IPS-20b (cell line): Measurements from ENCODE around the gene ZBTB20.

ENCODE experiments used
- H3K27ac ChIP-seq: one replicate; pipeline ENCODE4 v1.5.1; 2013; ENCODE audit warnings: low read length
- H3K27me3 ChIP-seq: 2 replicates; pipeline ENCODE4 v1.6.1; 2013; ENCODE audit warnings: mild to moderate bottlenecking, low read length, inconsistent platforms; ENCODE audit not compliant: insufficient read depth
- H3K36me3 ChIP-seq: 2 replicates; pipeline ENCODE4 v1.6.1; 2013; ENCODE audit warnings: low read depth, mild to moderate bottlenecking, inconsistent platforms, low read length, moderate library complexity; ENCODE audit not compliant: insufficient read depth
- H3K4me1 ChIP-seq: 2 replicates; pipeline ENCODE4 v1.6.1; 2013; ENCODE audit warnings: mild to moderate bottlenecking, control low read depth, inconsistent platforms, low read length, moderate library complexity; ENCODE audit not compliant: insufficient read depth
- H3K4me3 ChIP-seq: 2 replicates; pipeline ENCODE4 v1.5.1; 2013; ENCODE audit warnings: mild to moderate bottlenecking, low read length, inconsistent platforms
- H3K9ac ChIP-seq: 2 replicates; pipeline ENCODE4 v1.6.1; 2013; ENCODE audit warnings: low read depth, mild to moderate bottlenecking, inconsistent platforms, low read length, moderate library complexity
- H3K9me3 ChIP-seq: 2 replicates; pipeline ENCODE4 v1.6.1; 2013; ENCODE audit warnings: mild to moderate bottlenecking, low read depth, low read length, inconsistent platforms; ENCODE audit not compliant: insufficient read depth

The ZBTB20 gene

DNA sequence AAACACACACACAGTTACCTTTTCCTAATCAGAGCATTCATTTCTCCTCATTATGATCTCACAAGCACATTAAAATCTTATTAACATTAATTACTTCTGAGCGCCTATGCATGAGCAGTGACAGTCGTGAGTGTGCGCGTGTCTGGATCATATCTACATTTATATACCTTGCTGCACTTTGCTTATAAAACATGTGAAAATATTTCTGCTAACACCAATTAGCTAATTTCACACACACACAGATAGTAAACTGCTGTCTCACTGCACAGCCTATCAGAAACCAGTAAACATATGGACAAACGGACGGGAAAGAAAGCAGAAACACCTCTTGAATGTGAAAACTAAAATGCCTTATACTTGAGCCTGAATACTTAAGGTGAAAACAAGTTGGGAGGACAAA lies 64.8 kb downstream of the ZBTB20 start:
- no peaks in the 10 kb centered on the region for H3K27me3 ChIP-seq
- H3K27ac ChIP-seq: no peak overlapping the region
- no peaks in the 10 kb centered on the region for H3K36me3 ChIP-seq
- no peak overlapping the region for H3K4me3 ChIP-seq
- H3K4me1 ChIP-seq: no peaks in the 10 kb centered on the region
- no peak overlapping the region for H3K9ac ChIP-seq
- H3K9me3 ChIP-seq: no peaks in the 10 kb centered on the region

- Histone ChIP-seq H3K4me3 (no peak overlapping the region), H3K27ac (no peak overlapping the region), H3K36me3 (no peaks in the 10 kb centered on the region), H3K4me1 (no peaks in the 10 kb centered on the region), H3K9ac (no peak overlapping the region), H3K27me3 (no peaks in the 10 kb centered on the region), H3K9me3 (no peaks in the 10 kb centered on the region)
These were observed 65.6 kb downstream of the ZBTB20 start for GRCh38 chr3:115081444-115081843.

DNA sequence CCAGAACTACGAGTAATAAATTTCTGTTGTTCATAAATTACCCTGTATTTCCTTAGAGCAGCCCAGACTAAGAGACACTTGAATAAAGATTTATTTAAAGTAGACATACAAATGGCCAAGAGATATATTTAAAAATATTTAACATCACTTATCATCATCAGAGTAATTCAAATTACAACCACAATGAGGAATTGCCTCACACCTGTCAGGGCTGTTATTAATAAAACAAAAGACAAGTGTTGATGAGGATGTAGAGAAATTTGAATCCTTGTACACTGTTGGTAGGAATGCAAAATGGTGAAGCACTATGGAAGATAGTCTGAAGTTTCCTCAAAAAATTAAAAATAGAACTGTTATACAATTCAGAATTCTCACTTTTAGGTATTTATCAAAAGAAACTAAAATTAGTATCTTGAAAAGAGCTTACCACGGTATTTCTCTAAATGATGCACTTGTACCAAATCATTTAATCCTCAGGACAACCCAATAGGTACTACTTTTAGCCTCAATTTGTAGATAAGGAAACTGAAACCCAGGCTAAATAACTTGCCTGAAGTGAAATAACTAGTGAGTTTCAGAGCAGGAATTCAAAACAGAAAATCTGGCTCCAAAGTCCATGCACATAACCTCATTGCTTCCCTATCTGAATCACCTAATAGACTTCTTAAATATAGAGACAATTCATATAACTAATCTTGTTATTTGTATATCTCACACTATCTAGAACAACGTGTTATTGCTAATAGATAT lies 69.4 kb downstream of the ZBTB20 start:
- Histone ChIP-seq H3K4me3 (no peak overlapping the region), H3K9me3 (no peaks in the 10 kb centered on the region), H3K27ac (no peak overlapping the region), H3K27me3 (no peaks in the 10 kb centered on the region), H3K36me3 (no peaks in the 10 kb centered on the region), H3K4me1 (no peaks in the 10 kb centered on the region), H3K9ac (no peak overlapping the region)

DNA sequence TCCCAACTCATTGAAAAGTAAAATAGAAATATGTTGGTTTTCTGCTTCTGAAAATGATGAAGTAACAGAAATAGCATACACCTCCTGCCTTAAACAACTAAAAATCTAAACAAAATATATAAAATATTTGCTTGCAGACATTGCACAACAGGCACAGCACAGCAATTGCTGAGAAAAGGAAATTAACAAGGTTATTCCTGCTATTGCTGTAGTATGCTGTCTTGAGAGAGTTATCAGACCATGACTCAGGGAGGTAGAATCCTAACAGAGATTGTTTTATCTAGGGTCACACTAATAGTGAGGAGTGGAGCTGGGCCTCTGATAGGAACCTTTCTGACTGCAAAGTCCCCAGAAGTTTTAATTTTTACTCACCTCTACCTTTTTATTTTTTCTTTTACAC lies 72.6 kb downstream of the ZBTB20 start:
- no peak overlapping the region for H3K27ac ChIP-seq
- H3K9ac ChIP-seq: no peak overlapping the region
- no peak overlapping the region for H3K4me3 ChIP-seq
- no peaks in the 10 kb centered on the region for H3K36me3 ChIP-seq
- H3K27me3 ChIP-seq: no peaks in the 10 kb centered on the region
- no peaks in the 10 kb centered on the region for H3K9me3 ChIP-seq
- no peaks in the 10 kb centered on the region for H3K4me1 ChIP-seq

DNA sequence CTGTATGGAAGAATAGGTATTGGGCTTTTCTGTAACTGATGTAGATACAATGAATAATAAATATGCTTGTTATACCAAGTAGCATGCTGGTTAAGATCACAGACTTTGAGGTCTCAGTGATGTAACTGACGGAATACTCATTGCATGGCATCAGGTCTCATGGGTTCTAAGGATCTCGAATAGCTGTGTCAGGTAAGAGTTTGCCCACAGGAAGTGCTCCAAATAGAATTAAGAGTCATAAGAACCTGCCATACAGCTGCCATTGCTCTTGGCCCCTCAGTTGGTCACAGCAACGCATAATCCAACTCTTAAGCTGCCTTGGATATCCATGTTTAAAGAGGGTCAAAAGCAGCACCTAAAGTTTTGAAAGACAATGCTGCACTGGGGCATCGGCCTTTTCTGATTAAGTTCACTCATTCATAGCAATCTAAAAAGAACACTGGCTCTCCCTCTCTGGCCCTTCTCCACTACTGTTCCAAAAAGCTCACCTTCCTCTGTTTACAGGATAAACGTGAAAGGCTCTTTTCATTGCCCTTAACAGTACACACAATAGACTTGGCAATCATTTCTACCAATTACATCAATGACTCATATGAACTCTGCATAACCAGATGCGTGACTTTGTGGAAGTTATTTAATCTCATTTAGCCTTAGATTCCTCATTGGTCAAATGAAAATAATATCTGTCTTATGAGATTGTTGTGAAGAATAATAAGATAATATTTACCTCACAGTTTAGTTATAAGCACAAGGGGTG lies 74.6 kb downstream of the ZBTB20 start:
- Histone ChIP-seq H3K27me3 (no peaks in the 10 kb centered on the region), H3K4me1 (no peaks in the 10 kb centered on the region), H3K4me3 (no peak overlapping the region), H3K36me3 (no peaks in the 10 kb centered on the region), H3K27ac (no peak overlapping the region), H3K9me3 (no peaks in the 10 kb centered on the region), H3K9ac (no peak overlapping the region)

DNA sequence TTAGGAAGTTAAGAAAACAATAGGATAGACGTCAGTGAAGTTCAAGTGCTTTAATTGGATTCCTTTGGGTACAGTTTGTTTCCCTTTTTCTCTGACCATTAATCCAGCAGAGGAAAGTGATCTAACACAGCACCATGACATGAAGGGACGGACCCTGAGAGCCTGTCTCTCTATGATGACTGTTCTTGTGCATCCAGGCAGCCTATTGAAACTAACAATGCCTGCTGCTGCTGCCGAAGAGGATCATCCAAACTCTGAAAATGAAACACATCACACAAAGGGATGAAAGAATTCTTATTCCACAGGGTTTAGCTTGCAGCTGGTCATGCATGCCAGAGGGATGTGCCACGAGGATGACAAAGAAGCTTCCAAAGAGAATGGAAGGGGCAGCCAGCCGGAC lies 75.5 kb downstream of the ZBTB20 start:
- Histone ChIP-seq H3K36me3 (no peaks in the 10 kb centered on the region), H3K4me3 (no peak overlapping the region), H3K27me3 (no peaks in the 10 kb centered on the region), H3K4me1 (no peaks in the 10 kb centered on the region), H3K9ac (no peak overlapping the region), H3K27ac (no peak overlapping the region), H3K9me3 (no peaks in the 10 kb centered on the region)

DNA sequence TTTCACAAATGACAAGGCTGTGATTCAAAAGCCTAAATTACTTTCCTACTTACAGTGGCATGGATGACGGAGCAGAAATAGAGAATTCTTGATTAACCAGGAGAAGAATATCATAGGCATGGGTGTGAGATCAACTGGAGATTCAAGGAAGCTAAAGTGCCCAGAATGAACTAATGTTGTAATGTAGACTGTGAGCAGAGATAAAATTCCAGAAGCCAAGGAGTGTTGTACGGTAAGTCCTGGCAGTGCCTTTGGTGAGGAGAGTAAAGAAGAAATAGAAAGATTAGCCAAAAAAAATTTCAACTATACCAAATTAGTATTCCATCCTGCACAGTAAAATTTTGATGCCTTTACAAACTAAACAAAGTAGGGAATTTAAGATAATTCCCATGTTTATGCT lies 75.9 kb downstream of the ZBTB20 start:
- H3K4me1 ChIP-seq: no peaks in the 10 kb centered on the region
- H3K27ac ChIP-seq: no peak overlapping the region
- H3K4me3 ChIP-seq: no peak overlapping the region
- H3K9ac ChIP-seq: no peak overlapping the region
- H3K9me3 ChIP-seq: no peaks in the 10 kb centered on the region
- H3K27me3 ChIP-seq: no peaks in the 10 kb centered on the region
- H3K36me3 ChIP-seq: no peaks in the 10 kb centered on the region

GRCh38 chr3:115068799-115069198 lies 78.3 kb downstream of the ZBTB20 start:
- Histone ChIP-seq H3K27ac (no peak overlapping the region), H3K27me3 (no peaks in the 10 kb centered on the region), H3K9ac (no peak overlapping the region), H3K9me3 (no peaks in the 10 kb centered on the region), H3K4me1 (no peaks in the 10 kb centered on the region), H3K4me3 (no peak overlapping the region), H3K36me3 (no peaks in the 10 kb centered on the region)

- no peaks in the 10 kb centered on the region for H3K27me3 ChIP-seq
- H3K4me1 ChIP-seq: no peaks in the 10 kb centered on the region
- H3K4me3 ChIP-seq: no peak overlapping the region
- no peak overlapping the region for H3K27ac ChIP-seq
- H3K36me3 ChIP-seq: no peaks in the 10 kb centered on the region
- H3K9me3 ChIP-seq: no peaks in the 10 kb centered on the region
- no peak overlapping the region for H3K9ac ChIP-seq
These were observed 84.6 kb downstream of the ZBTB20 start for GRCh38 chr3:115062412-115062956.

DNA sequence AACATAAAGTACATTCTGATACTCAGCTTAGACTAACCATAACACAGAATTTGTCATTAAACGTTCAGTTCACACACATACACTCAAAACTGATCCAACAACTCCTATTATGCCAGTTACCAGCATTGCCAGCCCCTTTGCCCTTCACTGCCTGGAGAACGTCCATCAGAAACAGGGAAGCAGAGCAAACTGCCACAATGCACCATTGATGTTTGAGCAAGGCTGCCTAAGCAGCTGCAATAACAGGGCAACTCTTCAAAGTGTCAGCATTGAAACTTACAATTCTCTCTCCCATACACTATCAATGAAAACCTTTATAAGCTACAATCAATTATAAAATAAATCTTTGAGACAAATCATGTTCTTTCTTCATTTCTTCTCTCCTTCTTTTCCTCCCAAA lies 85.1 kb downstream of the ZBTB20 start:
- Histone ChIP-seq H3K4me3 (no peak overlapping the region), H3K9me3 (no peaks in the 10 kb centered on the region), H3K4me1 (no peaks in the 10 kb centered on the region), H3K27me3 (no peaks in the 10 kb centered on the region), H3K36me3 (no peaks in the 10 kb centered on the region), H3K27ac (no peak overlapping the region), H3K9ac (no peak overlapping the region)

DNA sequence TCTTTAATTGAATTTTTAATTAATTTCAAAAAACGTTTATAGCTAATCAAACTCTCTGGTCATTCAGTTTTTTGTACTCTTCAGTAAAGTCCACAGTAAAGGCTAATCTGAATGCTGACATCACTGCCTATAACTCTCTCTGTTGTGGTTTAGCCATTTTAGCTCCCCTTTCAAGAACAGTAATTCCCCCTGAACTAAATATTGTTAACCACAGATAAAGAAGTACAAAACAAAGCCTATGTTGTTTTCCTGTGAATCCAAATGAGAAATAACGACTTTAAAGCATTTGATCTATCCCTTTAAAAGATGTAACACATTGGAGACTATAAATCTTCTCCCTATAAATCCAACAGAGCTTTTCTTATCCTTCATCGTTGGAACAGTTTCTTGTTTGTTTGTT lies 94.2 kb downstream of the ZBTB20 start:
- Histone ChIP-seq H3K9ac (no peak overlapping the region), H3K4me3 (no peak overlapping the region), H3K4me1 (no peaks in the 10 kb centered on the region), H3K27ac (no peak overlapping the region), H3K9me3 (no peaks in the 10 kb centered on the region), H3K36me3 (no peaks in the 10 kb centered on the region), H3K27me3 (no peaks in the 10 kb centered on the region)

DNA sequence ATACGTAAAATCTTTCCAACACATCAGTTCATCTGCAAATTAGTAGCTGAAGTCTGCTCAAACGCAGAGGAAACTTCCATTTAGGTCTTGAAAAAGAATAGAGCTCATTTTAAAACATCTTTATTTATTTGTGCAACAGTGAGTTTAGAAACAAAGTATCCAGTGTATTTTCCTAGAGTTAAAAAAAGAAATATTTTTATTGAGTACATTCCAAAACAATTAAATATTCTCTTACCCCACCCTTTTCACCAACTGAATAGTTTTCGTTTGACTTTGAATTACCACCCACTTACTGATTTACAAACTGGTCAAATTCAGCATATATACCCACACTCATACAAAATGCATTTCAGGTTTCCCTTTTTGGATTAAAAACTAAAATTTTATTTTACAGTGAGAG lies 104.7 kb downstream of the ZBTB20 start:
- Histone ChIP-seq H3K27ac (no peak overlapping the region), H3K4me3 (no peak overlapping the region), H3K4me1 (no peaks in the 10 kb centered on the region), H3K9ac (no peak overlapping the region), H3K36me3 (no peaks in the 10 kb centered on the region), H3K9me3 (no peaks in the 10 kb centered on the region), H3K27me3 (no peaks in the 10 kb centered on the region)
